Hindlimb muscle (tissue), 1 donor: ENCODE measurements around the gene DDX28. TPM values are rescaled to one million over a fixed set of nuclear protein-coding genes. Genes with fewer than 3 reads are reported as not detected.
"Not testable (repeated sequence)": the region's sequence is repeated elsewhere in the genome, so short reads cannot be mapped to it uniquely, and the experiment has no call there.

Source experiments
- DNase-seq: peaks from one replicate; pipeline ENCODE4 v3.0.0-alpha.2; 2013
- polyA plus RNA-seq: library from polyadenylated mRNA; unstranded; fragments of 120-200 nt; gene quantifications from one replicate; pipeline ENCODE4 v1.2.1, GENCODE V29; 2013; ENCODE audit not compliant: insufficient read length

Gene DDX28
- polyA plus RNA-seq, 1 donor: 4.9 TPM

- DNase-seq: no peak
Observed at GRCh38 chr16:68035227-68035626, 12.2 kb upstream of the DDX28 start.

DNA sequence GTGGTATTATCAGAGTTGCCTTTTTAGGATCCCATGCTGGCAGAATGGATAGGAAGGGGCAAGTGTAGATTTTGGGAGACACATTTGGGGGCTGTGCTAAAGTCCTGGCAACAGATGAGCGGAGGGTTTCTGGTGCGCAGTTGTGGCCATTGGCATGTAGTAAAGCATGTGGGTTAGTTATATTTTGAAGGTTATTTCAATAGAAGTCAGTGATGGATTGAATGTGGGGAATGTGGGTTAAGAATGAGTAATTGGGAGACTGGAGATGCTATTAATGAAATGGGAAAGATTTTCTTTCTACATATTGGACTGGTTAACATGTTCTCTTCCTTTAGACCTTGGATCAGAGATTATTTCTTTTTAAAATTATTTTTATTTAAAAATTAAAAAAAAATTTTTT is 10.1 kb upstream of the DDX28 start:
- no peak for DNase-seq

DNA sequence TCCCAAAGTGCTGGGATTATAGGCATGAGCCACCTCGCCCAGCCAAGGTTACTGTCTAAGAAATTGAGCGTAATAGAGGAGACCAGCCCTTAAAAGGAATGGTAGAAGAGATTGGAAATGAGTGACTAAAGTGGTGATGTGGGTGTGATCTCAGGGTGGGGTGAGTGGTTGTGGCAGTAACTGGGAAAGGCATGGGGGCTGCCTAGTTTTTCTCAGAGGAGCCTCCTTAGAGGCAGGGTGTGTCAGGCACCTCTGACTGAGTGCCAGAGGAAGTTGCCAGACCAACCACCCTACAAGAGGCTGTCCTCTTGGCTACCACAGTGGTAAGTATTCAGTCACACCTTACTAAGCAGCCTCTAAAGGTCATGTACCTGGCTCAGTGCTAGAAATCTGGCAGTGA is 8.9 kb upstream of the DDX28 start:
- no peak for DNase-seq

DNA sequence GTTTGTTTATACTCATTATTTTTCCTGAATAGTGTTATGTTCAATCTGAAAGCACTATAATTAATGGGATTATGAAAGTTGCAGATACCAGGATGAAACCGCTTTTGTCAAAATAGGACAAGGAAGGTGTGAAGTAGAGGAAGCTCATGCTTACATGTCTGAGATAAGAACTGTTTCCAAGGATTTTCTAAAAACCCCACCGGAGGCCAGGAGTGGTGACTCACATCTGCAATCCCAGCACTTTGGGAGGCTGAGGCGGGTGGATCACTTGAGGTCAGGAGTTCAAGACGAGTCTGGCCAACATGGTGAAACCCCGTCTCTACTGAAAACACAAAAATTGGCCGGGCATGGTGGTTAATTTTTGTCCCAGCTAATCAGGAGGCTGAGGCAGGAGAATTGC is 7.1 kb upstream of the DDX28 start:
- DNase-seq: not testable (repeated sequence)

GRCh38 chr16:68028996-68029395 is 6.0 kb upstream of the DDX28 start:
- DNase-seq: no peak

DNA sequence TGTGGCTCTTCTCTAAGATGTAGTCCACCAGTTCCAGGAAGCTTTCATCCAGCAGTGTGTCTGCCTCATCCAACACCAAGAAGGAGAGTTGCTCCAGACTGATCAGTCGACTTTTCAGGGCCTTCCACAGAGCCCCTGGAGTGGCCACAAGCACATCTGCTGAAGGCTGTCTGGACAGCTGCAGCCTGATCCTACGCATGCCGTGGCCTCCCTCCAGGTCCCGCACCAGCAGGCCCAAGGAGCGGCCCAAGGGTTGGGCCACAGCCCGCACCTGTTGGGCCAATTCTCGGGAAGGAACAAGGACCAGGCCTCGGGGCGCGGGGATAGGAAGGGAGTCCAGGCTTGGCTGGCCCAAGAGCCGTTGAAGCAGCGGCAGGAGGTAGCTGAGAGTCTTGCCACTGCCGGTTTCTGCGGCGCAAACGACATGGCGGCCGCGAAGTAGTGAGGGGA is 729 bp downstream of the DDX28 start:
- DNase-seq: no peak

- no peak for DNase-seq
Observed at GRCh38 chr16:68021490-68021889, 1.5 kb downstream of the DDX28 start.

GRCh38 chr16:68019167-68019680 is 3.8 kb downstream of the DDX28 start:
- no peak for DNase-seq

- DNase-seq: no peak
Observed at GRCh38 chr16:68015681-68016080, 7.4 kb downstream of the DDX28 start, which contains the start of gene DPEP2NB. DPEP2NB (minus strand) TSS chr16:68015911; CDS start chr16:68015770, 141 bp downstream.

DNA sequence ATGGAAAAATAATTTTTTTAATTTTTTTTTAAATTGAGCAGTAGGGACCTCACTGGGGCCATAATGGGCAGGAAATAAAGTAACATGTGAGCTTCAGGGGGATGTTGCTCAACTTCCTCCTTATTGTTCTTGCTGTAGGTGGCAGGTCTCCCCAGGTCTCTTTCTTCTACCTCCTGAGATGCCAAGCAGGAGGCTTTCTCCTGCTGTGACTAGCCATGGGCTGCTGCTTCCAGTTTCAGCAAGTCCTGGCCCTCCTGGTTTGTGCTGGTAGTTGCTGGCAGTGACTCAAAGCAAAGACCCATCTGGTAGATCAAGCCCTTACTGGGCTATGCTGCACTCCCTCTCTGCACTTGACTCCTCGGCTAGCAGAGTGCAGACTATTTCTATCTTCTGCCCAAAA is 9.6 kb downstream of the DDX28 start:
- no peak for DNase-seq

- DNase-seq: not testable (repeated sequence)
Observed at GRCh38 chr16:68009872-68010271, 13.2 kb downstream of the DDX28 start.

GRCh38 chr16:68009157-68009735 is 13.8 kb downstream of the DDX28 start:
- no peak for DNase-seq

GRCh38 chr16:68005786-68006286 is 17.2 kb downstream of the DDX28 start:
- DNase-seq: no peak

GRCh38 chr16:68005211-68005610 is 17.8 kb downstream of the DDX28 start:
- DNase-seq: no peak

GRCh38 chr16:68003031-68003430 is 20.0 kb downstream of the DDX28 start:
- DNase-seq: no peak

DNA sequence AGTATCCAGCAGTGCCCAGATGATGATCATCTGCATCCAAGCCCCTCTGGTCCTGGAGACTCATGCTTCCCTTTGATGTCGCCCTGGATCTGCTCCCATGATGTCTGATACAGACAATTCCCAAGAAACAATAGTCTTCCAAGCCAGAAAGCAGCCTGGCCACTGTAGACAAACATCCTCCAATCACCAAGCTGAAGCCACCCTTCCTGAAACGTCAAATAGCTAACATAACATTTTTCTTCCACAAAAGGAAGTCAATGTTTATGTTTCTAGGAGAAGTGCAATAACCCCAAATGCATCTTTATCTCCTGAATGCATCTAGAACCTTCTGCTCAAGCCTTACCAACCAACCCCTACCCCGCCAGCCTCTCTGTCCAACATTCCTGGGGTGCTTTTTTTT is 22.6 kb downstream of the DDX28 start:
- no peak for DNase-seq

DNA sequence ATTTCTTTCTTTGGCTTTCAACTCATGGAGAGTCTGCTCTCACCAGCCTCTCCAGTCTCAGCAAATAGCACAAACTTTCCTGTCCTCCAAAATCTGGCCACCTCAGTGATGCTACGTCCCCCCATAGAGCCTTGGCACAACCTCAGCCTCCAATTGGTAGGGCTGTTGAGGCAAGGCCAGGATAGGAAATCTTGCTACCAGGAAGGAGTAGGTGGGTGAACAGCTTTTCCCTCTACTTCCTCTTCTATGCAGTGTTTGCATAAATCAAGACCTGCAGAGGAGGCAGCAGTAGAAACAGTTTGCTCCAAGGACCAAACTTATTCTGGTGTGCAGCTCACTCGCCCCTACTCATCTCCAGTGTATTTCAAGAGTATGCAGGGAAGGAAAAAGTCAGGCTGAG is 23.0 kb downstream of the DDX28 start:
- DNase-seq: no peak

GRCh38 chr16:67998779-67999688 is 24.0 kb downstream of the DDX28 start, which contains the start of gene DPEP2:
DPEP2 (minus strand) TSS chr16:67999484; CDS start chr16:67993212, 6,272 bp downstream.
- DNase-seq: not testable (repeated sequence)

DNA sequence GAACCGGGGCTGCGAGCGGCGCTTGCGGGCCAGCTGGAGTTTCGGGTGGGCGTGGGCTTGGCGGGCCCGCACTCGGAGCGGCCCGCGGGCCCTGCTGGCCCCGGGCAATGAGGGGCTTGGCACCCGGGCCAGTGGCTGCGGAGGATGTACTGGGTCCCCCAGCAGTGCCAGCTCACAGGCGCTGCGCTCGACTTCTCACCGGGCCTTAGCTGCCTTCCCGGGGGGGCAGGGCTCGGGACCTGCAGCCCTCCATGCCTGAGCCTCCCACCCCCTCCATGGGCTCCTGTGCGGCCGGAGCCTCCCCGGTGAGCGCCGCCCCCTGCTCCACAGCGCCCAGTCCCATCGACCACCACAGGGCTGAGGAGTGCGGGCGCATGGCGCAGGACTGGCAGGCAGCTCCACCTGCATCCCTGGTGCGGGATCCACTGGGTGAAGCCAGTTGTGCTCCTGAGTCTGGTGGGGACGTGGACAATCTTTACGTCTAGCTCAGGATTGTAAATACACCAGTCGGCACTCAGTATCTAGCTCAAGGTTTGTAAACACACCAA is 24.7 kb downstream of the DDX28 start:
- not testable (repeated sequence) for DNase-seq

GRCh38 chr16:67996666-67997065 is 26.4 kb downstream of the DDX28 start:
- DNase-seq: no peak

- DNase-seq: no peak
Observed at GRCh38 chr16:67995423-67995822, 27.6 kb downstream of the DDX28 start.

DNA sequence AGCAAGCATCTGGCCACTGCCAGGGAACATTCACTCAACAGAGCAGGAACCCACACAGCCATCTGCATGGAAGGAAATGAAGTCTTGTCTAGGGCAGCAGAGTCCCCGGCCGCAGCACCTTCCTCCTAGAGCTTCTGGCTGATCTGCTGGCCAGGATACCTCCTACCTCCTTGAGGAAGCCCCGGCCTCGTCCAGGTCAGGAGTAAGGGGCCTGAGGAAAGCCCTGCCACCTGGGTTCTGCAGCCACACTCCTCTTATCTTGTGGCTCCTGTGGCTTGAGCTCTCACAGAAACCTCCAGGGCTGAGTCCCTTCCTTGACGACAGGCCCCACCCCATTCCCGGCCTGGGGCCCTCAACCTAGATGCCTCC is 29.0 kb downstream of the DDX28 start:
- DNase-seq: not testable (repeated sequence)
